Vagina (tissue), 2 donors: ENCODE results near the gene CTNNA3.

Experiments
- CTCF ChIP-seq, 3 experiments: fragments of 450-650 bp in 2 of 3; fragments of 200-600 bp in 1 of 3; sonication (generic) in 1 of 3; IDR thresholded peaks; one replicate each; pipeline ENCODE4 v1.5.1; 2017 to 2019; ENCODE audit warnings: antibody characterized with exemption in 3 of 3, mild to moderate bottlenecking in 2 of 3, moderate library complexity in 2 of 3
- POLR2A ChIP-seq, 2 donors: fragments of 450-650 bp; IDR thresholded peaks; one replicate each; pipeline ENCODE4 v1.6.1; 2017; ENCODE audit warnings: antibody characterized with exemption in 2 of 2, mild to moderate bottlenecking in 2 of 2, moderate library complexity in 2 of 2
- POLR2AphosphoS5 ChIP-seq, 2 donors: sonication (generic); formaldehyde crosslinking; IDR thresholded peaks; one replicate each; pipeline ENCODE4 v1.9.0; 2017; ENCODE audit warnings: antibody characterized with exemption in 2 of 2, mild to moderate bottlenecking in 2 of 2, low read depth in 1 of 2; ENCODE audit not compliant: insufficient read depth in 1 of 2

GRCh38 chr10:66695046-66695445, 1000.9 kb downstream of the CTNNA3 start:
- TF ChIP-seq POLR2A (IDR thresholded peaks at IDR 0.05) (no peak), CTCF (IDR thresholded peaks at IDR 0.05) (no peak), POLR2AphosphoS5 (IDR thresholded peaks at IDR 0.05; ENCODE audit: insufficient read depth in 1 of 2, low read depth in 1 of 2) (no peak)
